Tibial artery (tissue), 4 donors: ENCODE results near the gene CHST9.

Source experiments
- DNase-seq, 2 donors: peaks; one replicate each; pipeline ENCODE4 v3.0.0-alpha.2; 2019
- H3K27ac ChIP-seq, 2 donors: fragments of 200-600 bp; sonication (generic) in 1 of 2; 1 replicate in 1 of 2; 2 replicates in 1 of 2; pipeline ENCODE4 v1.5.1; 2018 to 2019; ENCODE audit warnings: mild to moderate bottlenecking in 1 of 2
- H3K27me3 ChIP-seq, 2 donors: fragments of 200-600 bp; sonication (generic) in 1 of 2; one replicate each; pipeline versions ENCODE4 v1.5.1 to v1.6.0; 2016 to 2019
- H3K36me3 ChIP-seq, 3 donors: fragments of 200-600 bp; sonication (generic) in 2 of 3; one replicate each; pipeline ENCODE4 v1.5.1; 2016 to 2019; ENCODE audit warnings: mild to moderate bottlenecking in 2 of 3
- H3K4me1 ChIP-seq, 4 donors: fragments of 200-600 bp; sonication (generic) in 2 of 4; 1 replicate in 3 of 4; 2 replicates in 1 of 4; pipeline ENCODE4 v1.5.1; 2016 to 2019
- H3K4me3 ChIP-seq, 2 donors: fragments of 200-600 bp; sonication (generic) in 1 of 2; 1 replicate in 1 of 2; 2 replicates in 1 of 2; pipeline ENCODE4 v1.5.1; 2018 to 2019; ENCODE audit warnings: mild to moderate bottlenecking in 2 of 2
- H3K9me3 ChIP-seq, 3 donors: fragments of 200-600 bp; sonication (generic) in 1 of 3; one replicate each; pipeline ENCODE4 v1.5.1; 2016 to 2019
- intact Hi-C: fragments of 100-400 bp; cut with DNase I; formaldehyde crosslinking; loops from one replicate; pipeline ENCODE4 v1.15.0; 2023; ENCODE audit warnings: low total_unique reads
- TF ChIP-seq, protein P1 (sequence below), 2 experiments: fragments of 200-600 bp in 1 of 2; fragments of 450-650 bp in 1 of 2; IDR thresholded peaks; one replicate each; pipeline ENCODE4 v1.5.1; 2017 to 2019; ENCODE audit warnings: antibody characterized with exemption in 2 of 2, mild to moderate bottlenecking in 1 of 2, moderate library complexity in 1 of 2

The CHST9 gene

DNA sequence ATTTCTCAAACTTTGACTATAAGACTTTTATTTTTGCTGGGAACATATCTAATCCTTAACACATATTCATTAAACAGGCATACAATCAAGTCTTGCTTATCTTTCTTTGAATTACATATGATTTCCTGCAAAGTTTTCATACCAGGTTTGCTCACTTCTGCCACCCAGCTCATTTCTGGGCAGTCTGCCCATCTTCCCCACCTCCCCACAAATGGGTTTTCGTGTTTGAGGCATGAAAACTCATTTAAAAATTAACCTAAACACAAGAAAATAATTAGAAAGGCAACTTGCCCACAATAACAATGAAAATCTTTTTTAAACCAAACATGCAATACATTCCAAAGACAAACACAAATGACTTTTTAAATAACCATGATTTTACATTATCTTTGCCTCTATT lies 3.4 kb downstream of the CHST9 start:
- Histone ChIP-seq H3K27ac (no peak overlapping the region), H3K36me3 (no peaks in the 10 kb centered on the region), H3K27me3 (peaks cover 0 to 16% of the 10 kb centered on the region in 2 donors), H3K4me3 (no peak overlapping the region), H3K9me3 (no peaks in the 10 kb centered on the region), H3K4me1 (peaks cover 0 to 11% (median 6%) of the 10 kb centered on the region in 4 donors)
- no peak for DNase-seq
- TF ChIP-seq, protein P1, sequence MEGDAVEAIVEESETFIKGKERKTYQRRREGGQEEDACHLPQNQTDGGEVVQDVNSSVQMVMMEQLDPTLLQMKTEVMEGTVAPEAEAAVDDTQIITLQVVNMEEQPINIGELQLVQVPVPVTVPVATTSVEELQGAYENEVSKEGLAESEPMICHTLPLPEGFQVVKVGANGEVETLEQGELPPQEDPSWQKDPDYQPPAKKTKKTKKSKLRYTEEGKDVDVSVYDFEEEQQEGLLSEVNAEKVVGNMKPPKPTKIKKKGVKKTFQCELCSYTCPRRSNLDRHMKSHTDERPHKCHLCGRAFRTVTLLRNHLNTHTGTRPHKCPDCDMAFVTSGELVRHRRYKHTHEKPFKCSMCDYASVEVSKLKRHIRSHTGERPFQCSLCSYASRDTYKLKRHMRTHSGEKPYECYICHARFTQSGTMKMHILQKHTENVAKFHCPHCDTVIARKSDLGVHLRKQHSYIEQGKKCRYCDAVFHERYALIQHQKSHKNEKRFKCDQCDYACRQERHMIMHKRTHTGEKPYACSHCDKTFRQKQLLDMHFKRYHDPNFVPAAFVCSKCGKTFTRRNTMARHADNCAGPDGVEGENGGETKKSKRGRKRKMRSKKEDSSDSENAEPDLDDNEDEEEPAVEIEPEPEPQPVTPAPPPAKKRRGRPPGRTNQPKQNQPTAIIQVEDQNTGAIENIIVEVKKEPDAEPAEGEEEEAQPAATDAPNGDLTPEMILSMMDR (IDR thresholded peaks at IDR 0.05) = no peak
- intact Hi-C loops = no loop called here

GRCh38 chr18:27178424-27178823 lies 6.7 kb downstream of the CHST9 start:
- Histone ChIP-seq H3K4me1 (no peaks in the 10 kb centered on the region), H3K36me3 (no peaks in the 10 kb centered on the region), H3K27ac (no peak overlapping the region), H3K9me3 (no peaks in the 10 kb centered on the region), H3K4me3 (no peak overlapping the region), H3K27me3 (no peaks in the 10 kb centered on the region)
- DNase-seq = no peak
- intact Hi-C loops = no loop called here
- TF ChIP-seq, protein P1 (IDR thresholded peaks at IDR 0.05) = no peak

- TF ChIP-seq, protein P1 (IDR thresholded peaks at IDR 0.05) = no peak
- no peak overlapping the region for H3K4me3 ChIP-seq
Measured at GRCh38 chr18:27175914-27176313, 9.2 kb downstream of the CHST9 start.

GRCh38 chr18:27175245-27175644 lies 9.9 kb downstream of the CHST9 start:
- TF ChIP-seq, protein P1 (IDR thresholded peaks at IDR 0.05) = no peak
- no peaks in the 10 kb centered on the region for H3K9me3 ChIP-seq
- H3K36me3 ChIP-seq = no peaks in the 10 kb centered on the region
- no peak overlapping the region for H3K27ac ChIP-seq
- intact Hi-C loops = no loop called here
- no peaks in the 10 kb centered on the region for H3K27me3 ChIP-seq
- H3K4me1 ChIP-seq = no peaks in the 10 kb centered on the region
- no peak overlapping the region for H3K4me3 ChIP-seq
- no peak for DNase-seq

More at GRCh38 chr18:27175914-27176313, 9.2 kb downstream of the CHST9 start:
- H3K9me3 ChIP-seq = no peaks in the 10 kb centered on the region
- H3K27me3 ChIP-seq = no peaks in the 10 kb centered on the region
- no peaks in the 10 kb centered on the region for H3K36me3 ChIP-seq
- intact Hi-C loops = no loop called here
- no peak overlapping the region for H3K27ac ChIP-seq
- no peak for DNase-seq
- no peaks in the 10 kb centered on the region for H3K4me1 ChIP-seq

DNA sequence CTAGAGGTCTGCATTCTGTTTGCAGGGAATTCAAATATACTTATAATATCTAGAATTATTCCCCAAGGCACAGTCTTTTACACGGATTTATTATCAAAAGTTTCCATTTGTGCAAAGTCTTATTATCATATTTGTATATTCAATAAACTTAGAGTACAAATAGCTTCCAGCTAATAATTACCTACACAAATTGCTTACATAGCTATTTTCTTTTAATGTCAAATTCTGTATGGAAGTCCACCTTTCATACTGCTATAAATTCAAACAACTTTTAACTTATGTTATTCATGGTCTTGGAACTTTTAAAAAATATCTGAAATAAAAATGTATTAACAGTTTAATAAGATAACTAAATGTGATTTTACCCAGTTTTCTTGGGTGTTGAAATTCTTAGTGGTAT lies 13.1 kb downstream of the CHST9 start:
- Histone ChIP-seq H3K27me3 (no peaks in the 10 kb centered on the region), H3K4me3 (no peak overlapping the region), H3K9me3 (no peaks in the 10 kb centered on the region), H3K36me3 (no peaks in the 10 kb centered on the region), H3K4me1 (no peaks in the 10 kb centered on the region), H3K27ac (no peak overlapping the region)
- intact Hi-C loops = no loop called here
- DNase-seq = no peak
- TF ChIP-seq, protein P1 (IDR thresholded peaks at IDR 0.05) = no peak

DNA sequence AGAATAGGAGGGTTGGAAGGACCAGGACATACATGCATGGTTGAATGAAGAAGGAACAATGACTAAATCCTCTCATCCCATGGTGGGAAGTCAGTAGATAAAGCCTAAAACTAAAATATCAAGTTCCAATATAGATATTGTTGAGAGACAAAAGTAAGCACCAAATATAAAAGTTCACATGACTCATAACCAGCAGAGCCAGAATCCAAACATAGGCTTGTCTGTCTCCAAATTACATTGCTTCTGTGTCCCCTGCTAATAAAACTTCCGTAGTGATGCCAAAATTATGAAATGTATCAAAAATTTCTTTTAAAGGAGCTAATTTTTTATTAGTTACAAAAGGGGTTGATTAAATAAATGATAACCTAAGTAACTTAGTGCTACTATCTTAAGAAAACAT lies 19.7 kb downstream of the CHST9 start:
- Histone ChIP-seq H3K9me3 (no peaks in the 10 kb centered on the region), H3K27ac (no peak overlapping the region), H3K36me3 (no peaks in the 10 kb centered on the region), H3K4me3 (no peak overlapping the region), H3K27me3 (no peaks in the 10 kb centered on the region), H3K4me1 (no peaks in the 10 kb centered on the region)
- TF ChIP-seq, protein P1 (IDR thresholded peaks at IDR 0.05) = no peak
- intact Hi-C loops = no loop called here
- no peak for DNase-seq
